AML-193 (cell line): ENCODE measurements around the gene SYNE4.

ENCODE experiments used
- DNase-seq, 2 experiments: peaks; one replicate each; lab custom pipeline; 2025; lab: John Stamatoyannopoulos, UW

SYNE4 gene

DNA sequence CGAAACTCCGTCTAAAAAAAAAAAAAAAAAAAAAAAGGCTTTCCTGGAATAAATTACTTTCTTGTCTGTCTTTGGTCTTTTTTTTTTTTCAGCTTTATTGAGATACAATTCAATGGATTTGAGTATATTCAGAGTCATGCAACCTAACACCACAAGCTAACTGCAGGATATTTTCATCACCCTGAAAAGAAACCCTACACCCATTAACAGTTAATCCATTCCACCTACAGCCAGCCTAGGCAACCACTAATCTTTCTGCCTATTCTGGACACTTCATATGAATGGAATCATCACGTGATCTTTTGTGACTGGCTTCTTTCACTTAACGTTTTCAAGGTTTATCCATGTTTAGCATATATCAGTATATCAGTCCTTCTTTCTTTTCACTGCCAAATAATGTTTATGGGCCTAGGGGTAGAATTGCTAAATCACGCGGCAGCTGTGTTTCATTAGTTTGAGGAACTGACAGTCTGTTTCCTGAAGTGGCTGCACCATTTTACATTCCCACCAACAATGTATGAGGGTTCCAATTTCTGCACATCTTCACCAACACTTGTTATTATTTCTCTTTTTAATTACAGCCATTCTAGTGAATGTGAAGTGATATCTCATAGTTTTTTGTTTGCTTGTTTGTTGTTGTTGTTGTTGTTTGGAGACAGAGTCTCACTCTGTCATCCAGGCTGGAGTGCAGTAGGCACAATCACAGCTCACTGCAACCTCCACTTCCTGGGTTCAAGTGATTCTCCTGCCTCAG, 52.6 kb downstream of the SYNE4 start:
- DNase-seq = no peak
